ENCODE data around the gene ZFP69B. TPM values are rescaled to one million over a fixed set of nuclear protein-coding genes. Genes with fewer than 3 reads are reported as not detected.
"Not testable (repeated sequence)": the region's sequence is repeated elsewhere in the genome, so short reads cannot be mapped to it uniquely, and the experiment has no call there.

The ZFP69B gene
- total RNA-seq, 4 donors from 2014 or later: 0.66 to 0.91 (median 0.79) TPM

- no peak for TF ChIP-seq POLR2A (IDR thresholded peaks at IDR 0.05; ENCODE audit: low read depth)
- TF ChIP-seq POLR2AphosphoS5 (IDR thresholded peaks at IDR 0.05): peak; percentile 46 to 50
Measured at GRCh38 chr1:40476924-40477677, 26.8 kb downstream of the ZFP69B start, which contains the start of gene ZFP69. ZFP69 (plus strand) TSS chr1:40477290; CDS start chr1:40479362, 2,072 bp downstream.

GRCh38 chr1:40477678-40478053 is 27.4 kb downstream of the ZFP69B start:
- H3K36me3 ChIP-seq: peaks cover 0 to 21% (median 16%) of the 10 kb centered on the region in 4 donors
- H3K4me1 ChIP-seq: peaks cover 4 to 16% (median 12%) of the 10 kb centered on the region in 4 donors
- no peak for TF ChIP-seq POLR2AphosphoS5 (IDR thresholded peaks at IDR 0.05)
- TF ChIP-seq EP300 (IDR thresholded peaks at IDR 0.05): no peak
- no peak for TF ChIP-seq POLR2A (IDR thresholded peaks at IDR 0.05; ENCODE audit: low read depth)
- TF ChIP-seq, protein P1, sequence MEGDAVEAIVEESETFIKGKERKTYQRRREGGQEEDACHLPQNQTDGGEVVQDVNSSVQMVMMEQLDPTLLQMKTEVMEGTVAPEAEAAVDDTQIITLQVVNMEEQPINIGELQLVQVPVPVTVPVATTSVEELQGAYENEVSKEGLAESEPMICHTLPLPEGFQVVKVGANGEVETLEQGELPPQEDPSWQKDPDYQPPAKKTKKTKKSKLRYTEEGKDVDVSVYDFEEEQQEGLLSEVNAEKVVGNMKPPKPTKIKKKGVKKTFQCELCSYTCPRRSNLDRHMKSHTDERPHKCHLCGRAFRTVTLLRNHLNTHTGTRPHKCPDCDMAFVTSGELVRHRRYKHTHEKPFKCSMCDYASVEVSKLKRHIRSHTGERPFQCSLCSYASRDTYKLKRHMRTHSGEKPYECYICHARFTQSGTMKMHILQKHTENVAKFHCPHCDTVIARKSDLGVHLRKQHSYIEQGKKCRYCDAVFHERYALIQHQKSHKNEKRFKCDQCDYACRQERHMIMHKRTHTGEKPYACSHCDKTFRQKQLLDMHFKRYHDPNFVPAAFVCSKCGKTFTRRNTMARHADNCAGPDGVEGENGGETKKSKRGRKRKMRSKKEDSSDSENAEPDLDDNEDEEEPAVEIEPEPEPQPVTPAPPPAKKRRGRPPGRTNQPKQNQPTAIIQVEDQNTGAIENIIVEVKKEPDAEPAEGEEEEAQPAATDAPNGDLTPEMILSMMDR (IDR thresholded peaks at IDR 0.05): no peak
- intact Hi-C loops (cut with DNase I): no loop called here
- no peak for DNase-seq (ENCODE audit: extremely low spot score)
- no peaks in the 10 kb centered on the region for H3K27me3 ChIP-seq
- H3K9me3 ChIP-seq: peaks cover 0 to 32% (median 23%) of the 10 kb centered on the region in 4 donors
- H3K4me3 ChIP-seq: peak overlapping the region; percentile 87 to 98 (median 90)
- WGBS: 6% methylated on average over 14 of the region's 17 CpGs
- H3K27ac ChIP-seq (replicated peaks in 1 of 4): peak overlapping the region; percentile 65 to 80 (median 76)

More at GRCh38 chr1:40476924-40477677, 26.8 kb downstream of the ZFP69B start, which contains the start of gene ZFP69:
- intact Hi-C loops (cut with DNase I): no loop called here
- H3K27me3 ChIP-seq: no peaks in the 10 kb centered on the region
- H3K9me3 ChIP-seq: peaks cover 0 to 33% (median 24%) of the 10 kb centered on the region in 4 donors
- H3K27ac ChIP-seq (replicated peaks in 1 of 4): peak within 1 kb of the TSS; percentile 65 to 80 (median 76)
- peaks cover 4 to 16% (median 12%) of the 10 kb centered on the region in 4 donors for H3K4me1 ChIP-seq
- peaks cover 0 to 16% (median 11%) of the 10 kb centered on the region in 4 donors for H3K36me3 ChIP-seq
- H3K4me3 ChIP-seq: peak within 1 kb of the TSS; percentile 87 to 98 (median 90)
- under 1% methylated on average over 23 of the region's 65 CpGs for WGBS
- peak; percentile 91 for DNase-seq (ENCODE audit: extremely low spot score)

DNA sequence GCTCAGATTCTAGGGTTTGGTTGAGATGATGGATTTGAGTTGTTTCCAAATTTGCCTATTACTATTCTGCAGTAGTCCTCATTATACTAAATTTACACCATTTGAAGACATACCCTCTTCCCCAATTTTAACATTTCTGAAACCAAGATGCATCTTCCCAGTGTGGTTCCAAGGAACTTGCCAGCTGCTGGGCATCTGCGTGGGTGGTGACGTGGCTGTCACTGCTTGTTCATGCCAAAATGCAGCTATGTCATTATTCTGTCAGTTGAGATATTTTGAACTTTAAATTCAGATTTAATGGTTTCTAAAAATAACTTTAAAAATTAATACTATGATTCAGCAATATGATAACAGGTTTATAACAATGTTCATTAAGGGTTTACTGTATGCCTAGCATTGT is 28.0 kb downstream of the ZFP69B start:
- Histone ChIP-seq H3K4me3 (peak overlapping the region; percentile 87 to 98 (median 90)), H3K36me3 (peaks cover 0 to 26% (median 20%) of the 10 kb centered on the region in 4 donors), H3K27me3 (no peaks in the 10 kb centered on the region), H3K27ac (replicated peaks in 1 of 4) (peak overlapping the region; percentile 65 to 80 (median 76)), H3K4me1 (peaks cover 4 to 16% (median 12%) of the 10 kb centered on the region in 4 donors), H3K9me3 (peaks cover 0 to 26% (median 19%) of the 10 kb centered on the region in 4 donors)
- TF ChIP-seq, protein P1 (IDR thresholded peaks at IDR 0.05): no peak
- TF ChIP-seq POLR2AphosphoS5 (IDR thresholded peaks at IDR 0.05) (no peak), POLR2A (IDR thresholded peaks at IDR 0.05; ENCODE audit: low read depth) (no peak), EP300 (IDR thresholded peaks at IDR 0.05) (no peak)
- intact Hi-C loops (cut with DNase I): no loop called here
- WGBS: 28% methylated on average over 2 of the region's 2 CpGs
- DNase-seq (ENCODE audit: extremely low spot score): no peak

GRCh38 chr1:40479156-40479555 is 28.9 kb downstream of the ZFP69B start:
- DNase-seq (ENCODE audit: extremely low spot score): no peak
- WGBS: 78% methylated on average over 4 of the region's 4 CpGs
- Histone ChIP-seq H3K36me3 (peaks cover 0 to 34% (median 26%) of the 10 kb centered on the region in 4 donors), H3K27me3 (no peaks in the 10 kb centered on the region), H3K4me1 (peaks cover 4 to 16% (median 12%) of the 10 kb centered on the region in 4 donors), H3K9me3 (peaks cover 0 to 18% (median 15%) of the 10 kb centered on the region in 4 donors), H3K27ac (replicated peaks in 1 of 4) (no peak overlapping the region), H3K4me3 (no peak overlapping the region)
- TF ChIP-seq POLR2AphosphoS5 (IDR thresholded peaks at IDR 0.05): no peak
- TF ChIP-seq POLR2A (IDR thresholded peaks at IDR 0.05; ENCODE audit: low read depth): no peak
- TF ChIP-seq EP300 (IDR thresholded peaks at IDR 0.05): no peak
- TF ChIP-seq, protein P1 (IDR thresholded peaks at IDR 0.05): no peak
- intact Hi-C loops (cut with DNase I): no loop called here

GRCh38 chr1:40495315-40495903 is 45.1 kb downstream of the ZFP69B start:
- Histone ChIP-seq H3K36me3 (peaks cover 15 to 80% (median 56%) of the 10 kb centered on the region in 4 donors), H3K4me1 (no peaks in the 10 kb centered on the region), H3K27me3 (no peaks in the 10 kb centered on the region), H3K27ac (replicated peaks in 1 of 4) (no peak overlapping the region), H3K9me3 (peaks cover 6 to 82% (median 62%) of the 10 kb centered on the region in 4 donors), H3K4me3 (no peak overlapping the region)
- 100% methylated on average over 4 of the region's 4 CpGs for WGBS
- intact Hi-C loops (cut with DNase I): no loop called here
- TF ChIP-seq POLR2A (IDR thresholded peaks at IDR 0.05; ENCODE audit: low read depth) (no peak), EP300 (IDR thresholded peaks at IDR 0.05) (no peak), POLR2AphosphoS5 (IDR thresholded peaks at IDR 0.05) (no peak)
- TF ChIP-seq, protein P1 (IDR thresholded peaks at IDR 0.05): no peak
- no peak for DNase-seq (ENCODE audit: extremely low spot score)

DNA sequence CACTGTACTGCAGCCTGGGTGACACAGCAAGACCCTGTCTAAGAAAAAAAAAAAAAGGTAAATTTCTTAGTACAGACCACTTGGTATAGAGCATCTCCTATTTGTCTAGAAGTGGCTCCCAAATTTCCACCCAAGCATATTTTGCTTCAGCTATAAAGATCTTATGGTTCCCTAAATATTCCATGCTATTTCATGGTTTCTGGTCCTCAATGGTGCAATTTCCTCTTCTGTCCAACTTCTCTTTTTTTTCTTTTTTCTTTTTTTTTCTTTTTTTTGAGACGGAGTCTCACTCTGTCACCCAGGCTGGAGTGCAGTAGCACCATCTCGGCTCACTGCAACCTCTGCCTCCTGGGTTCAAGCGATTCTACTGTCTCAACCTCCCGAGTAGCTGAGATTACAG is 52.4 kb downstream of the ZFP69B start:
- H3K9me3 ChIP-seq: peaks cover 0 to 55% (median 20%) of the 10 kb centered on the region in 4 donors
- H3K27ac ChIP-seq (replicated peaks in 1 of 4); H3K4me3 ChIP-seq; DNase-seq (ENCODE audit: extremely low spot score); H3K4me1 ChIP-seq; intact Hi-C loops (cut with DNase I); H3K27me3 ChIP-seq: not testable (repeated sequence)
- WGBS: 97% methylated on average over 4 of the region's 4 CpGs
- peaks cover 0 to 20% (median 8%) of the 10 kb centered on the region in 4 donors for H3K36me3 ChIP-seq
